Neural cell (in vitro differentiated cells): Measurements from ENCODE around the gene PRPF38A. TPM values are rescaled to one million over a fixed set of nuclear protein-coding genes. Genes with fewer than 3 reads are reported as not detected.

Experiments used
- H2AFZ ChIP-seq: fragments of 200-600, 300-800 bp; sonication (generic), shearing (Covaris generic); 2 replicates; pipeline ENCODE4 v1.6.0; 2014; ENCODE audit warnings: low read depth, mild to moderate bottlenecking, antibody characterized with exemption, low read length, moderate library complexity
- H3F3A ChIP-seq: fragments of 200-600 bp; shearing (Covaris generic); 2 replicates; pipeline ENCODE4 v1.6.1; 2016; ENCODE audit warnings: mild to moderate bottlenecking, moderate library complexity, mixed read lengths, antibody characterized with exemption, low read length; ENCODE audit not compliant: insufficient read depth, poor library complexity, severe bottlenecking
- H3K27ac ChIP-seq: fragments of 200-600, 300-800 bp; sonication (generic), shearing (Covaris generic); 2 replicates; pipeline ENCODE4 v1.5.1; 2014; ENCODE audit warnings: mild to moderate bottlenecking, low read length, moderate library complexity
- H3K27me3 ChIP-seq: fragments of 300-800, 200-600 bp; sonication (generic), shearing (Covaris generic); 2 replicates; pipeline ENCODE4 v1.6.0; 2014; ENCODE audit warnings: mild to moderate bottlenecking, low read depth, low read length, moderate library complexity; ENCODE audit not compliant: insufficient read depth
- H3K36me3 ChIP-seq: fragments of 300-800, 200-600 bp; sonication (generic), shearing (Covaris generic); 2 replicates; pipeline ENCODE4 v1.5.1; 2014; ENCODE audit warnings: mild to moderate bottlenecking, antibody characterized with exemption, low read length, moderate library complexity; ENCODE audit not compliant: insufficient read depth
- H3K4me2 ChIP-seq: fragments of 300-800, 200-600 bp; sonication (generic), shearing (Covaris generic); 2 replicates; pipeline ENCODE4 v1.6.0; 2014; ENCODE audit warnings: mild to moderate bottlenecking, low read length
- H3K4me3 ChIP-seq: fragments of 300-800, 200-600 bp; sonication (generic), shearing (Covaris generic); 2 replicates; pipeline ENCODE4 v1.5.1; 2014; ENCODE audit warnings: mild to moderate bottlenecking, low read length, moderate library complexity
- H3K79me2 ChIP-seq: fragments of 200-600 bp; shearing (Covaris generic); replicated peaks from 2 replicates; pipeline ENCODE4 v1.6.0; 2014; ENCODE audit warnings: mild to moderate bottlenecking, low read length, moderate library complexity; ENCODE audit not compliant: insufficient read depth
- H3K9ac ChIP-seq: fragments of 300-800, 200-600 bp; sonication (generic), shearing (Covaris generic); 2 replicates; pipeline ENCODE4 v1.6.1; 2016; ENCODE audit warnings: mild to moderate bottlenecking, low read length, mixed read lengths
- H3K9me2 ChIP-seq: fragments of 200-600 bp; shearing (Covaris generic); 2 replicates; pipeline ENCODE4 v1.6.1; 2016; ENCODE audit warnings: mild to moderate bottlenecking, low read length, mixed read lengths; ENCODE audit not compliant: insufficient read depth
- H3K9me3 ChIP-seq: fragments of 200-600, 300-800 bp; sonication (generic), shearing (Covaris generic); 2 replicates; pipeline ENCODE4 v1.6.1; 2016; ENCODE audit warnings: mild to moderate bottlenecking, mixed run types, low read length, moderate library complexity, mixed read lengths
- H4K20me1 ChIP-seq: fragments of 200-600 bp; shearing (Covaris generic); 2 replicates; pipeline ENCODE4 v1.6.1; 2016; ENCODE audit warnings: mild to moderate bottlenecking, mixed run types; ENCODE audit not compliant: insufficient read depth
- CTCF ChIP-seq: fragments of 450-650 bp; IDR thresholded peaks from 2 replicates; pipeline ENCODE4 v1.5.1; 2014; ENCODE audit warnings: antibody characterized with exemption, mild to moderate bottlenecking, moderate library complexity; ENCODE audit not compliant: poor library complexity, severe bottlenecking
- EP300 ChIP-seq: fragments of 450-650 bp; conservative IDR thresholded peaks from 2 replicates; pipeline ENCODE4 v1.6.1; 2014; ENCODE audit warnings: antibody characterized with exemption, mild to moderate bottlenecking, moderate library complexity; ENCODE audit not compliant: poor library complexity, severe bottlenecking
- EZH2 ChIP-seq: fragments of 200-600, 300-800 bp; shearing (Covaris generic), sonication (generic); IDR thresholded peaks from 2 replicates; pipeline ENCODE4 v1.6.1; 2014; ENCODE audit warnings: antibody characterized with exemption, low read length, borderline replicate concordance, mild to moderate bottlenecking; ENCODE audit not compliant: insufficient read depth, poor library complexity, severe bottlenecking
- MXI1 ChIP-seq: fragments of 450-650 bp; conservative IDR thresholded peaks from 2 replicates; pipeline ENCODE4 v1.6.1; 2014; ENCODE audit warnings: antibody characterized with exemption, mild to moderate bottlenecking; ENCODE audit not compliant: poor library complexity, severe bottlenecking
- POLR2AphosphoS5 ChIP-seq: IDR thresholded peaks from 2 replicates; pipeline ENCODE4 v1.6.1; 2012
- RAD21 ChIP-seq: fragments of 450-650 bp; conservative IDR thresholded peaks from 2 replicates; pipeline ENCODE4 v1.6.1; 2014; ENCODE audit warnings: antibody characterized with exemption, mild to moderate bottlenecking, moderate library complexity
- REST ChIP-seq: IDR thresholded peaks from 2 replicates; pipeline ENCODE4 v1.6.1; 2012; ENCODE audit warnings: borderline replicate concordance
- SMC3 ChIP-seq: fragments of 450-650 bp; conservative IDR thresholded peaks from 2 replicates; pipeline ENCODE4 v1.6.1; 2014; ENCODE audit warnings: antibody characterized with exemption, mild to moderate bottlenecking, moderate library complexity; ENCODE audit not compliant: poor library complexity
- TAF1 ChIP-seq: IDR thresholded peaks from 2 replicates; pipeline ENCODE4 v1.6.1; 2012; ENCODE audit warnings: low read depth
- polyA plus RNA-seq: library from polyadenylated mRNA; depleted of rRNA; stranded (reverse); fragments of >200 nt; gene quantifications from 2 replicates; pipeline ENCODE4 v1.2.3, GENCODE V29; 2014

Gene PRPF38A
- polyA plus RNA-seq, 1 donor from 2014 or later = 18.0 TPM

GRCh38 chr1:52444463-52444862 lies 40.1 kb downstream of the PRPF38A start:
- H3K9me2 ChIP-seq = no peaks in the 10 kb centered on the region
- H3K27ac ChIP-seq = no peak overlapping the region
- no peaks in the 10 kb centered on the region for H3K9me3 ChIP-seq
- H3K79me2 ChIP-seq = no peaks in the 10 kb centered on the region
- H2AFZ ChIP-seq = no peak overlapping the region
- no peak overlapping the region for H3K9ac ChIP-seq
- TF ChIP-seq EZH2 (no peak), CTCF (no peak), POLR2AphosphoS5 (no peak), RAD21 (no peak), TAF1 (no peak), MXI1 (no peak), REST (no peak), EP300 (no peak), SMC3 (no peak)
- H4K20me1 ChIP-seq = no peaks in the 10 kb centered on the region
- H3K27me3 ChIP-seq = no peaks in the 10 kb centered on the region
- peaks cover 5% of the 10 kb centered on the region for H3K36me3 ChIP-seq
- no peak overlapping the region for H3K4me2 ChIP-seq
- no peak overlapping the region for H3K4me3 ChIP-seq
- no peaks in the 10 kb centered on the region for H3F3A ChIP-seq

- Histone ChIP-seq H3K79me2 (no peaks in the 10 kb centered on the region), H4K20me1 (no peaks in the 10 kb centered on the region), H3K27me3 (no peaks in the 10 kb centered on the region), H2AFZ (no peak overlapping the region), H3K4me3 (no peak overlapping the region), H3K9me3 (no peaks in the 10 kb centered on the region), H3K4me2 (no peak overlapping the region), H3K9me2 (no peaks in the 10 kb centered on the region), H3K9ac (no peak overlapping the region), H3K27ac (no peak overlapping the region), H3F3A (no peaks in the 10 kb centered on the region), H3K36me3 (no peaks in the 10 kb centered on the region)
- no peak for TF ChIP-seq CTCF
- no peak for TF ChIP-seq RAD21
- TF ChIP-seq EZH2 = no peak
- no peak for TF ChIP-seq MXI1
- TF ChIP-seq REST = no peak
- TF ChIP-seq SMC3 = no peak
- no peak for TF ChIP-seq POLR2AphosphoS5
- TF ChIP-seq TAF1 = no peak
- no peak for TF ChIP-seq EP300
These were observed 49.7 kb downstream of the PRPF38A start for GRCh38 chr1:52454127-52454526.
